KMS-11 (cell line): ENCODE measurements around the gene PIGU.
A peak's percentile ranks its signal among the peaks of the same experiment; 100 is the strongest.
"Not testable (repeated sequence)": the region's sequence is repeated elsewhere in the genome, so short reads cannot be mapped to it uniquely, and the experiment has no call there.

Experiments
- H2AFZ ChIP-seq: fragments of 200-600 bp; sonication (generic); 2 replicates; pipeline ENCODE4 v1.6.1; 2016; ENCODE audit warnings: antibody characterized with exemption, mixed run types, low read depth
- H3K27ac ChIP-seq: fragments of 200-600 bp; sonication (generic); 2 replicates; pipeline ENCODE4 v1.6.1; 2016; ENCODE audit warnings: mild to moderate bottlenecking, mixed run types
- H3K27me3 ChIP-seq: fragments of 200-600 bp; sonication (generic); 2 replicates; pipeline ENCODE4 v1.6.1; 2017; ENCODE audit warnings: mild to moderate bottlenecking, low read depth, mixed run types, moderate library complexity; ENCODE audit not compliant: insufficient read depth
- H3K36me3 ChIP-seq: fragments of 200-600 bp; sonication (generic); 2 replicates; pipeline ENCODE4 v1.6.1; 2017; ENCODE audit warnings: mild to moderate bottlenecking, mixed run types; ENCODE audit not compliant: insufficient read depth
- H3K4me1 ChIP-seq: fragments of 200-600 bp; sonication (generic); 2 replicates; pipeline ENCODE4 v1.6.1; 2016; ENCODE audit warnings: mild to moderate bottlenecking, low read depth, mixed run types; ENCODE audit not compliant: poor library complexity, severe bottlenecking
- H3K4me2 ChIP-seq: fragments of 200-600 bp; sonication (generic); 2 replicates; pipeline ENCODE4 v1.7.0; 2016; ENCODE audit warnings: mild to moderate bottlenecking, mixed run types
- H3K4me3 ChIP-seq: fragments of 200-600 bp; sonication (generic); IDR thresholded peaks from 2 replicates; pipeline ENCODE4 v1.6.1; 2017; ENCODE audit warnings: low read depth, low read length, mixed read lengths; ENCODE audit not compliant: insufficient read depth
- H3K79me2 ChIP-seq: fragments of 200-600 bp; sonication (generic); 2 replicates; pipeline ENCODE4 v1.6.1; 2016; ENCODE audit warnings: low read depth, mixed run types; ENCODE audit not compliant: insufficient read depth
- H3K9ac ChIP-seq: fragments of 200-600 bp; sonication (generic); 2 replicates; pipeline ENCODE4 v1.6.1; 2016; ENCODE audit warnings: mild to moderate bottlenecking, mixed run types
- H4K20me1 ChIP-seq: fragments of 200-600 bp; sonication (generic); 2 replicates; pipeline ENCODE4 v1.6.1; 2016; ENCODE audit warnings: mild to moderate bottlenecking, mixed run types; ENCODE audit not compliant: insufficient read depth
- CTCF ChIP-seq: fragments of 200-600 bp; sonication (generic); conservative IDR thresholded peaks from 2 replicates; pipeline ENCODE4 v1.6.1; 2017; ENCODE audit warnings: low read depth, mild to moderate bottlenecking, antibody characterized with exemption, low read length, moderate library complexity, mixed read lengths

The PIGU gene

GRCh38 chr20:34515484-34516246, 161.2 kb downstream of the PIGU start:
- H3K79me2 ChIP-seq = peaks cover 38% of the 10 kb centered on the region
- no peak for TF ChIP-seq CTCF
- H3K4me3 ChIP-seq = peak overlapping the region; percentile 34
- peak overlapping the region; percentile 95 for H2AFZ ChIP-seq
- H3K9ac ChIP-seq = peak overlapping the region; percentile 75
- H3K4me1 ChIP-seq = peaks cover 37% of the 10 kb centered on the region
- 0 out of 2 replicates have a peak, but pooled peaks cover 3% of the 10 kb centered on the region for H3K36me3 ChIP-seq
- H3K27me3 ChIP-seq = no peaks in the 10 kb centered on the region
- H3K27ac ChIP-seq = peak overlapping the region; percentile 79
- H4K20me1 ChIP-seq = no peaks in the 10 kb centered on the region; the same call in 1 of the 2 replicates
- H3K4me2 ChIP-seq = peak overlapping the region; percentile 83

- no peaks in the 10 kb centered on the region; the same call in 1 of the 2 replicates for H4K20me1 ChIP-seq
- peak overlapping the region; percentile 75; the same call in 1 of the 2 replicates for H3K9ac ChIP-seq
- 0 out of 2 replicates have a peak, but pooled peaks cover 8% of the 10 kb centered on the region for H3K36me3 ChIP-seq
- H3K4me3 ChIP-seq = peak overlapping the region; percentile 27
- peak overlapping the region; percentile 83 for H3K4me2 ChIP-seq
- H3K4me1 ChIP-seq = peaks cover 37% of the 10 kb centered on the region
- peaks cover 31% of the 10 kb centered on the region for H3K79me2 ChIP-seq
- H3K27ac ChIP-seq = peak overlapping the region; percentile 79
- no peaks in the 10 kb centered on the region for H3K27me3 ChIP-seq
- peak overlapping the region; percentile 95 for H2AFZ ChIP-seq
- no peak for TF ChIP-seq CTCF
Observed at GRCh38 chr20:34514897-34515483, 161.9 kb downstream of the PIGU start.

- H4K20me1 ChIP-seq, H3K27me3 ChIP-seq, H3K4me3 ChIP-seq, H2AFZ ChIP-seq, H3K9ac ChIP-seq: not testable (repeated sequence)
- Histone ChIP-seq H3K4me1 (peaks cover 32% of the 10 kb centered on the region), H3K36me3 (0 out of 2 replicates have a peak, but pooled peaks cover 11% of the 10 kb centered on the region), H3K79me2 (peaks cover 23% of the 10 kb centered on the region), H3K4me2 (peak overlapping the region; percentile 83; the same call in 1 of the 2 replicates), H3K27ac (peak overlapping the region; percentile 79; the same call in 1 of the 2 replicates)
Observed at GRCh38 chr20:34514034-34514433, 162.9 kb downstream of the PIGU start.

- Histone ChIP-seq H3K36me3 (peaks cover 11% of the 10 kb centered on the region; the same call in 1 of the 2 replicates), H3K27ac (no peak overlapping the region), H2AFZ (no peak overlapping the region), H3K79me2 (peaks cover 13% of the 10 kb centered on the region), H3K4me3 (no peak overlapping the region), H3K4me2 (no peak overlapping the region), H4K20me1 (no peaks in the 10 kb centered on the region; the same call in 1 of the 2 replicates), H3K4me1 (peaks cover 22% of the 10 kb centered on the region), H3K9ac (no peak overlapping the region), H3K27me3 (no peaks in the 10 kb centered on the region)
- TF ChIP-seq CTCF = no peak
Observed at GRCh38 chr20:34512955-34513419, 163.9 kb downstream of the PIGU start.
